ENCODE data around the gene CD70. TPM values are rescaled to one million over a fixed set of nuclear protein-coding genes. Genes with fewer than 3 reads are reported as not detected.

The CD70 gene
- total and polyA plus RNA-seq, 2 of the 8 experiments (the other 6 are each of a cell fraction or from before 2014, with no cell fraction given), result 1.3 to 12.0 TPM

GRCh38 chr19:6602729-6603114, 11.8 kb upstream of the CD70 start:
- no peak overlapping the region for H3K9ac ChIP-seq (replicated peaks in 1 of 4; ENCODE audit: extremely low read depth in 1 of 4, low read depth in 3 of 4, low read length in 3 of 4)
- no peaks in the 10 kb centered on the region for H3K79me2 ChIP-seq (ENCODE audit: control insufficient read depth in 1 of 2, insufficient read depth in 2 of 2, low read length in 2 of 2)
- no peak overlapping the region for H2BK15ac ChIP-seq (ENCODE audit: low read length)
- H3K18ac ChIP-seq (ENCODE audit: extremely low read depth, low read length), result no peak overlapping the region
- no peak overlapping the region for H2AFZ ChIP-seq (ENCODE audit: low read length)
- 79% methylated on average over 5 of the region's 5 CpGs; no CpG with 5 or more reads in 1 of the 2 experiments for WGBS, 2 experiments (ENCODE audit: extremely low coverage in 1 of 2, insufficient coverage in 1 of 2, insufficient read length in 1 of 2, insufficient replicate concordance in 2 of 2, low coverage in 1 of 2, low lambda C conversion rate in 2 of 2, missing lambda C conversion rate in 1 of 2)
- H3K36me3 ChIP-seq (ENCODE audit: control insufficient read depth in 2 of 4, insufficient read depth in 4 of 4, low read length in 3 of 4), result no peaks in the 10 kb centered on the region
- no peaks in the 10 kb centered on the region for H3K79me1 ChIP-seq (ENCODE audit: low read depth, low read length)
- no peak overlapping the region for H3K23ac ChIP-seq (ENCODE audit: insufficient read length)
- ChIA-PET CTCF (ENCODE audit: partially characterized antibody) (no interaction called here), POLR2A (ENCODE audit: partially characterized antibody) (interaction anchor here (0.6 to 1.2 kb wide), 2 partner anchors 72 to 118 kb away, joined by 3 read pairs; partner anchors contain the start of genes C3 and TNFSF9)
- H2BK20ac ChIP-seq (ENCODE audit: low read length), result no peak overlapping the region
- no peak for TF ChIP-seq TAF7 (optimal IDR thresholded peaks at IDR 0.05; ENCODE audit: borderline replicate concordance, low read depth, low read length)
- TF ChIP-seq YY1 (IDR thresholded peaks at IDR 0.05; ENCODE audit: low read depth, low read length), result no peak
- no peak for TF ChIP-seq CTBP2 (IDR thresholded peaks at IDR 0.05; ENCODE audit: borderline replicate concordance, insufficient read depth, insufficient read length, low read length)
- TF ChIP-seq POU5F1 (IDR thresholded peaks at IDR 0.05; ENCODE audit: low read depth, low read length), result no peak
- TF ChIP-seq SP1 (IDR thresholded peaks at IDR 0.05; ENCODE audit: low read depth, low read length), result no peak
- TF ChIP-seq TBP (IDR thresholded peaks at IDR 0.05; ENCODE audit: low read depth, low read length), result no peak
- TF ChIP-seq HDAC2 (IDR thresholded peaks at IDR 0.05; ENCODE audit: borderline replicate concordance in 1 of 2, low read depth in 2 of 2, low read length in 2 of 2), result no peak
- no peak for TF ChIP-seq SIRT6 (IDR thresholded peaks at IDR 0.05; ENCODE audit: low read length)
- TF ChIP-seq KDM1A (IDR thresholded peaks at IDR 0.05; ENCODE audit: borderline replicate concordance, low read length), result no peak
- H3K4ac ChIP-seq (replicated peaks; ENCODE audit: insufficient read length, low read depth, low read length), result no peak overlapping the region
- no peak overlapping the region for H4K5ac ChIP-seq (ENCODE audit: insufficient read length, low read depth, low read length)
- H3K9me3 ChIP-seq (ENCODE audit: insufficient read depth in 2 of 2, low read depth in 1 of 2, low read length in 1 of 2), result peaks cover 0 to under 1% of the 10 kb centered on the region in 2 experiments; a peak in 1 of 4 replicates
- H2BK12ac ChIP-seq (ENCODE audit: low read depth, low read length), result no peak overlapping the region
- no peak overlapping the region for H3K27ac ChIP-seq (ENCODE audit: low read depth, low read length)
- H4K20me1 ChIP-seq (replicated peaks in 1 of 2; ENCODE audit: control insufficient read depth in 1 of 2, insufficient read depth in 2 of 2, low read length in 2 of 2), result no peaks in the 10 kb centered on the region
- H3K4me3 ChIP-seq (ENCODE audit: extremely low read depth in 1 of 4, insufficient read depth in 2 of 4, low read depth in 3 of 4, low read length in 4 of 4), result no peak overlapping the region
- H3K14ac ChIP-seq (ENCODE audit: insufficient read length), result no peak overlapping the region
- no peak overlapping the region for H2BK120ac ChIP-seq (replicated peaks; ENCODE audit: low read depth, low read length)
- H3K56ac ChIP-seq (replicated peaks; ENCODE audit: insufficient read length, low read depth, low read length), result no peak overlapping the region
- H3K27me3 ChIP-seq (replicated peaks in 1 of 4; ENCODE audit: control insufficient read depth in 3 of 4, extremely low read depth in 1 of 4, insufficient read depth in 3 of 4, low read length in 3 of 4), result no peaks in the 10 kb centered on the region
- no peak overlapping the region for H2BK5ac ChIP-seq (ENCODE audit: low read depth, low read length)
- no peak overlapping the region for H4K8ac ChIP-seq (ENCODE audit: extremely low read depth, insufficient read depth, low read length)
- H3K4me2 ChIP-seq (ENCODE audit: insufficient read depth in 1 of 2, low read depth in 2 of 2, low read length in 2 of 2), result no peak overlapping the region
- no peak for DNase-seq (ENCODE audit: low read depth in 1 of 2, low spot score in 2 of 2)
- H4K91ac ChIP-seq (replicated peaks; ENCODE audit: insufficient read length, low read length), result no peak overlapping the region
- no peak for FAIRE-seq
- no peak overlapping the region for H2AK5ac ChIP-seq (ENCODE audit: low read depth, low read length)
- no peaks in the 10 kb centered on the region; a peak in 2 of 7 replicates for H3K4me1 ChIP-seq (replicated peaks in 1 of 4; ENCODE audit: control insufficient read depth in 3 of 4, insufficient read depth in 4 of 4, low read length in 3 of 4)
- no peaks in the 10 kb centered on the region for H3K23me2 ChIP-seq (ENCODE audit: low read depth, low read length)
